GM12878 (cell line): ENCODE data around the gene NPFFR2. TPM values are rescaled to one million over a fixed set of nuclear protein-coding genes. Genes with fewer than 3 reads are reported as not detected.

ENCODE experiments used
- BRCA1 ChIP-seq: IDR thresholded peaks from 2 replicates; pipeline ENCODE4 v1.6.1; 2011; ENCODE audit warnings: low read depth, low read length, improper control_type of control experiment
- IKZF2 ChIP-seq, 2 experiments: fragments of 450-650 bp; IDR thresholded peaks; 2 replicates each; pipeline ENCODE4 v1.6.1; 2017; ENCODE audit warnings: mild to moderate bottlenecking in 2 of 2, moderate library complexity in 2 of 2
- NRF1 ChIP-seq: conservative IDR thresholded peaks from 2 replicates; pipeline ENCODE4 v1.6.1; 2011; ENCODE audit warnings: mild to moderate bottlenecking, low read depth, low read length, improper control_type of control experiment
- SREBF1 ChIP-seq: IDR thresholded peaks from 2 replicates; pipeline ENCODE4 v1.6.1; 2012; ENCODE audit warnings: mild to moderate bottlenecking, low read length
- TBL1XR1 ChIP-seq: IDR thresholded peaks from 2 replicates; pipeline ENCODE4 v1.6.1; 2012; ENCODE audit warnings: low read depth, low read length, improper control_type of control experiment
- polyA plus RNA-seq, 11 experiments: library from polyadenylated mRNA; depleted of rRNA in 4 of 11; unstranded in 6 of 11; stranded (reverse) in 5 of 11; fragments of >200 nt; fragmentation: Nextera tagmentation in 4 of 11; fragmentation: Illumina TruSeq in 1 of 11; extraction: Ambion mirVana in 4 of 11; extraction: Trizol in 1 of 11; gene quantifications; 1 replicate in 1 of 11; 2 replicates in 10 of 11; pipeline versions ENCODE4 v1.2.1 to v1.2.3, GENCODE V29; 2011 to 2016; ENCODE audit warnings: inconsistent platforms in 2 of 11, missing spikeins in 2 of 11, low read depth in 1 of 11
- total RNA-seq, 4 experiments: library from RNA; depleted of rRNA in 3 of 4; stranded (reverse); fragments of >200 nt in 3 of 4; fragmentation: Illumina TruSeq in 1 of 4; extraction: Trizol in 1 of 4; gene quantifications; 2 replicates each; pipeline versions ENCODE4 v1.2.1 to v1.2.3, GENCODE V29; 2013 to 2021
- TF ChIP-seq, protein P1 (sequence below): fragments of 450-650 bp; IDR thresholded peaks from 2 replicates; pipeline ENCODE4 v1.6.1; 2018; ENCODE audit warnings: mild to moderate bottlenecking, low read depth, moderate library complexity; ENCODE audit not compliant: partially characterized antibody
- TF ChIP-seq, protein P2 (sequence below): IDR thresholded peaks from 2 replicates; pipeline ENCODE4 v1.6.1; 2012; ENCODE audit warnings: improper control_type of control experiment, low read depth, low read length; ENCODE audit not compliant: insufficient replicate concordance
- TF ChIP-seq, protein P3 (sequence below): fragments of 450-650 bp; formaldehyde crosslinking; IDR thresholded peaks from 2 replicates; pipeline ENCODE4 v1.4.0; 2022; ENCODE audit warnings: mild to moderate bottlenecking, moderate library complexity

Gene NPFFR2
- total and polyA plus RNA-seq, 10 of the 15 experiments (the other 5 are each of a cell fraction or from before 2014, with no cell fraction given), result not detected

DNA sequence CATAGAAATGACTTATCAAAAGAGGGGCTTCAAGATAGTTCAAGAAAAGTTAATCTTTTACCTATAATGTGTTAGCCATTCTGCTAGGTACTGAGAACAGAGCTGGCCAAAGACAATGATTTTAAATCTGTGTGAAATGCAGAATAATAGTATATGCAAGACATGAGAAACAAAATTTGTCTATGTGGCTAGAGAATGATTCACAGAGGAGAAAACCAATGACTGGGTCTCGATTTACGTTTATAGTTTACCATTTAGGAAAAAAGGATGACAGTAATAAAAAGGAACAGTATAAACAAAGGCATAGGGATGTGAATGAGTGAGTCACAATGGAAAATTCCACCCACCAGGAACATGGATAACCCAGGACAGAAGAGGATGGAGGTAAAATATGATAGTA lies 31.9 kb downstream of the NPFFR2 start (continued):
- TF ChIP-seq, protein P1, sequence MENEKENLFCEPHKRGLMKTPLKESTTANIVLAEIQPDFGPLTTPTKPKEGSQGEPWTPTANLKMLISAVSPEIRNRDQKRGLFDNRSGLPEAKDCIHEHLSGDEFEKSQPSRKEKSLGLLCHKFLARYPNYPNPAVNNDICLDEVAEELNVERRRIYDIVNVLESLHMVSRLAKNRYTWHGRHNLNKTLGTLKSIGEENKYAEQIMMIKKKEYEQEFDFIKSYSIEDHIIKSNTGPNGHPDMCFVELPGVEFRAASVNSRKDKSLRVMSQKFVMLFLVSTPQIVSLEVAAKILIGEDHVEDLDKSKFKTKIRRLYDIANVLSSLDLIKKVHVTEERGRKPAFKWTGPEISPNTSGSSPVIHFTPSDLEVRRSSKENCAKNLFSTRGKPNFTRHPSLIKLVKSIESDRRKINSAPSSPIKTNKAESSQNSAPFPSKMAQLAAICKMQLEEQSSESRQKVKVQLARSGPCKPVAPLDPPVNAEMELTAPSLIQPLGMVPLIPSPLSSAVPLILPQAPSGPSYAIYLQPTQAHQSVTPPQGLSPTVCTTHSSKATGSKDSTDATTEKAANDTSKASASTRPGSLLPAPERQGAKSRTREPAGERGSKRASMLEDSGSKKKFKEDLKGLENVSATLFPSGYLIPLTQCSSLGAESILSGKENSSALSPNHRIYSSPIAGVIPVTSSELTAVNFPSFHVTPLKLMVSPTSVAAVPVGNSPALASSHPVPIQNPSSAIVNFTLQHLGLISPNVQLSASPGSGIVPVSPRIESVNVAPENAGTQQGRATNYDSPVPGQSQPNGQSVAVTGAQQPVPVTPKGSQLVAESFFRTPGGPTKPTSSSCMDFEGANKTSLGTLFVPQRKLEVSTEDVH, result no peak
- TF ChIP-seq TBL1XR1 (no peak), IKZF2 (IDR thresholded peaks at IDR 0.05) (no peak), SREBF1 (no peak), BRCA1 (no peak), NRF1 (no peak)
- TF ChIP-seq, protein P2, sequence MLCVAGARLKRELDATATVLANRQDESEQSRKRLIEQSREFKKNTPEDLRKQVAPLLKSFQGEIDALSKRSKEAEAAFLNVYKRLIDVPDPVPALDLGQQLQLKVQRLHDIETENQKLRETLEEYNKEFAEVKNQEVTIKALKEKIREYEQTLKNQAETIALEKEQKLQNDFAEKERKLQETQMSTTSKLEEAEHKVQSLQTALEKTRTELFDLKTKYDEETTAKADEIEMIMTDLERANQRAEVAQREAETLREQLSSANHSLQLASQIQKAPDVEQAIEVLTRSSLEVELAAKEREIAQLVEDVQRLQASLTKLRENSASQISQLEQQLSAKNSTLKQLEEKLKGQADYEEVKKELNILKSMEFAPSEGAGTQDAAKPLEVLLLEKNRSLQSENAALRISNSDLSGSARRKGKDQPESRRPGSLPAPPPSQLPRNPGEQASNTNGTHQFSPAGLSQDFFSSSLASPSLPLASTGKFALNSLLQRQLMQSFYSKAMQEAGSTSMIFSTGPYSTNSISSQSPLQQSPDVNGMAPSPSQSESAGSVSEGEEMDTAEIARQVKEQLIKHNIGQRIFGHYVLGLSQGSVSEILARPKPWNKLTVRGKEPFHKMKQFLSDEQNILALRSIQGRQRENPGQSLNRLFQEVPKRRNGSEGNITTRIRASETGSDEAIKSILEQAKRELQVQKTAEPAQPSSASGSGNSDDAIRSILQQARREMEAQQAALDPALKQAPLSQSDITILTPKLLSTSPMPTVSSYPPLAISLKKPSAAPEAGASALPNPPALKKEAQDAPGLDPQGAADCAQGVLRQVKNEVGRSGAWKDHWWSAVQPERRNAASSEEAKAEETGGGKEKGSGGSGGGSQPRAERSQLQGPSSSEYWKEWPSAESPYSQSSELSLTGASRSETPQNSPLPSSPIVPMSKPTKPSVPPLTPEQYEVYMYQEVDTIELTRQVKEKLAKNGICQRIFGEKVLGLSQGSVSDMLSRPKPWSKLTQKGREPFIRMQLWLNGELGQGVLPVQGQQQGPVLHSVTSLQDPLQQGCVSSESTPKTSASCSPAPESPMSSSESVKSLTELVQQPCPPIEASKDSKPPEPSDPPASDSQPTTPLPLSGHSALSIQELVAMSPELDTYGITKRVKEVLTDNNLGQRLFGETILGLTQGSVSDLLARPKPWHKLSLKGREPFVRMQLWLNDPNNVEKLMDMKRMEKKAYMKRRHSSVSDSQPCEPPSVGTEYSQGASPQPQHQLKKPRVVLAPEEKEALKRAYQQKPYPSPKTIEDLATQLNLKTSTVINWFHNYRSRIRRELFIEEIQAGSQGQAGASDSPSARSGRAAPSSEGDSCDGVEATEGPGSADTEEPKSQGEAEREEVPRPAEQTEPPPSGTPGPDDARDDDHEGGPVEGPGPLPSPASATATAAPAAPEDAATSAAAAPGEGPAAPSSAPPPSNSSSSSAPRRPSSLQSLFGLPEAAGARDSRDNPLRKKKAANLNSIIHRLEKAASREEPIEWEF, result no peak
- TF ChIP-seq, protein P3, sequence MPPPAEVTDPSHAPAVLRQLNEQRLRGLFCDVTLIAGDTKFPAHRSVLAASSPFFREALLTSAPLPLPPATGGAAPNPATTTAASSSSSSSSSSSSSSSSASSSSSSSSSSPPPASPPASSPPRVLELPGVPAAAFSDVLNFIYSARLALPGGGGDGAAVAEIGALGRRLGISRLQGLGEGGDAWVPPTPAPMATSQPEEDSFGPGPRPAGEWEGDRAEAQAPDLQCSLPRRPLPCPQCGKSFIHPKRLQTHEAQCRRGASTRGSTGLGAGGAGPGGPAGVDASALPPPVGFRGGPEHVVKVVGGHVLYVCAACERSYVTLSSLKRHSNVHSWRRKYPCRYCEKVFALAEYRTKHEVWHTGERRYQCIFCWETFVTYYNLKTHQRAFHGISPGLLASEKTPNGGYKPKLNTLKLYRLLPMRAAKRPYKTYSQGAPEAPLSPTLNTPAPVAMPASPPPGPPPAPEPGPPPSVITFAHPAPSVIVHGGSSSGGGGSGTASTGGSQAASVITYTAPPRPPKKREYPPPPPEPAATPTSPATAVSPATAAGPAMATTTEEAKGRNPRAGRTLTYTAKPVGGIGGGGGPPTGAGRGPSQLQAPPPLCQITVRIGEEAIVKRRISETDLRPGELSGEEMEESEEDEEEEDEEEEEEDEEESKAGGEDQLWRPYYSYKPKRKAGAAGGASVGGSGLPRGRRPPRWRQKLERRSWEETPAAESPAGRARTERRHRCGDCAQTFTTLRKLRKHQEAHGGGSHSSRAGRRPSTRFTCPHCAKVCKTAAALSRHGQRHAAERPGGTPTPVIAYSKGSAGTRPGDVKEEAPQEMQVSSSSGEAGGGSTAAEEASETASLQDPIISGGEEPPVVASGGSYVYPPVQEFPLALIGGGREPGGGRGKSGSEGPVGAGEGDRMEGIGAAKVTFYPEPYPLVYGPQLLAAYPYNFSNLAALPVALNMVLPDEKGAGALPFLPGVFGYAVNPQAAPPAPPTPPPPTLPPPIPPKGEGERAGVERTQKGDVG (CRISPR knock-in tag), result no peak
